ENCODE measurements around the gene FHIT.
"Not testable (repeated sequence)": the region's sequence is repeated elsewhere in the genome, so short reads cannot be mapped to it uniquely, and the experiment has no call there.

FHIT gene

DNA sequence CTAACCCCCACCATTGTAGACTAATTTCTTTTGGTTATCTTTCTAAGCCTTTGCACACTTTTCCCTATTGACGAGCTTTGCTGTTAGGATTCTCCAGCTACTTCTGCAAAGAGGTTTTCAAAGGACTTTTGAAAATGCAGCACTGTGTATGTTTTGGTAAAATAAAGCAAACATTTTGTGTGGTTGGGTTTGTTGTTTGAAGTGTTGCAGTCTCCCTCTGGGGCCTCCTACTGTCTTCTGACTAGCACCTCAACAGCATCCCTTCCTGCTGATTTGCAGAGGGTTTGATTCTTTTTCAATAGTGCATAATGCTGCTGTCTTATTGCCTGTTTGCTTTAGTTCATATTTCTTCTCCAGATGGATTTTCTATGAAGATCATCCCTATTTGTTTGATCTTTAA lies 1426.4 kb downstream of the FHIT start:
- no peak for DNase-seq

DNA sequence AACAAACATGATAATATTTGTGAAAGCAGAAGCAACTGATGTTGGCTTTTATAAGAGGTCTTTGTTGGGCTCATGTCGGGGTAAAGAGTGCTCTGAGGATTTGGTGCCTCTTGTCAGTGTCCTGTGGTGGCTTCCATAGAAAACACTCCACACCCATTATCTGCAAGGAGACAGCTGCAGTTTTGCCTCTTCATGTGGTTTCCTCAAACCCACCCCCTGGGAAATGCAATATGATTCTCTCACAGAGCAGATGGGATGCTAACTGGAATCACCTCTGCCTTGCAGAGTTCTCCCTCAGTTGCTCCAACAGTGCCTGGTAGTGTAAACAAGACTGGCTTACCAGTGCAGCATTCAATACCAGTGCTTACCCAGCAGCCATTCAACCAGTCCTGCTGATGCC lies 1430.0 kb downstream of the FHIT start:
- no peak for DNase-seq

GRCh38 chr3:59820352-59820934 lies 1430.8 kb downstream of the FHIT start:
- no peak for DNase-seq

DNA sequence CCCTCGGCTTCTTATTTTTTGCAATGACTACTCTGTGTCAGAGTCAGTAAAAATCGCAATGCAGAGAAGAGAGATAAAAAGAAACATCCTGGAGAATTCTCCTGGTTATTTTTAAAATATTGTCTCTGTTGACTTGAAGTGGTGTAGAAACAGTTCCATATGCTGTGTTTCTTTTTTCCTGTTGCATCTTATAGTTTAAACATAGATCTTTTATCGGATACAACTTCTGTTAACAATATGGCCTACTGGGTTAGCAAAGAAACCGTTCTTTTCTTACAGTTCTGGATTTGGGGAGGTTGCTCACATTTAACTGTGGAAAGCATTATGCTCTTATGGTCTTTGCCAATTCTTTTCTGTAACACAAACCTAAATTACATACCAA lies 1432.3 kb downstream of the FHIT start:
- no peak for DNase-seq

- no peak for DNase-seq
These were observed 1433.0 kb downstream of the FHIT start for GRCh38 chr3:59818033-59818918.

DNA sequence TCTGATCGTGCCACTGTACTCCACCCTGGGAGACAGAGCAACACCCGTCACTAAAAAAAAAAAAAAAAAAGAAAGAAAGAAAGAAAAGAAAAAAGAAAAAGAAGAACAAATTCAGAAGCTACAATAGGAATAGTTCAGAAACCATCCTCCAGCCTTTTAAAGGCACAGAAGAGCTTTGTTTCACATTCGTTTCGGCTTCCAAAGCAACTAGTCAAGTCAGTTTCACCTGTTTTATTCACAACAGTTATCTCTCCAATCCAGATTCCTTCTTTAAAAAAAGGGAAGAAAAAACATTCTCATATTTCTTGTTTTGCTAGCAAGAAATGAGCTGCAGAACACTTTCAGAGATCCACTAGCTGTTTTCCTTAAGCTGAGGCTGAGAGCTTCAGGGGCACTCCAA lies 1433.7 kb downstream of the FHIT start:
- DNase-seq, result no peak

GRCh38 chr3:59816312-59816711 lies 1434.9 kb downstream of the FHIT start:
- DNase-seq, result no peak

DNA sequence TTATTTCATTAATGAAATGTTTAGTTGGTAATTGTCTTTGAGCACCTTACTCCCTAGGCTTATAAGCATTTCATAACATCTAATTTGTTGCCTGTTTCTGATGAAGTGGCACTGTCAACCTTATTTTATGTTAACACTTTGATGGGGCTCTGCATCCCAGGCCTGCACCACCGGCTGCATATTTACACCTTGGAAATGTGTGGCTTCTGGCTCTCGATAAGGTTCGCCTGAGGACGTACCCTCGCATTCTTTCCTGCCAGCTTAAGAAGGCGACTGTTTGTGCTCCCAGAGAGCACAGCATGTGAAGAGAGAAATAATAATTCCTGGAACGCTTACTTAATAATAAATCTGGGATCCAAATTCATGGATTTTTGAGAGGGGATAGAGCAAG lies 1438.1 kb downstream of the FHIT start:
- DNase-seq, result no peak

DNA sequence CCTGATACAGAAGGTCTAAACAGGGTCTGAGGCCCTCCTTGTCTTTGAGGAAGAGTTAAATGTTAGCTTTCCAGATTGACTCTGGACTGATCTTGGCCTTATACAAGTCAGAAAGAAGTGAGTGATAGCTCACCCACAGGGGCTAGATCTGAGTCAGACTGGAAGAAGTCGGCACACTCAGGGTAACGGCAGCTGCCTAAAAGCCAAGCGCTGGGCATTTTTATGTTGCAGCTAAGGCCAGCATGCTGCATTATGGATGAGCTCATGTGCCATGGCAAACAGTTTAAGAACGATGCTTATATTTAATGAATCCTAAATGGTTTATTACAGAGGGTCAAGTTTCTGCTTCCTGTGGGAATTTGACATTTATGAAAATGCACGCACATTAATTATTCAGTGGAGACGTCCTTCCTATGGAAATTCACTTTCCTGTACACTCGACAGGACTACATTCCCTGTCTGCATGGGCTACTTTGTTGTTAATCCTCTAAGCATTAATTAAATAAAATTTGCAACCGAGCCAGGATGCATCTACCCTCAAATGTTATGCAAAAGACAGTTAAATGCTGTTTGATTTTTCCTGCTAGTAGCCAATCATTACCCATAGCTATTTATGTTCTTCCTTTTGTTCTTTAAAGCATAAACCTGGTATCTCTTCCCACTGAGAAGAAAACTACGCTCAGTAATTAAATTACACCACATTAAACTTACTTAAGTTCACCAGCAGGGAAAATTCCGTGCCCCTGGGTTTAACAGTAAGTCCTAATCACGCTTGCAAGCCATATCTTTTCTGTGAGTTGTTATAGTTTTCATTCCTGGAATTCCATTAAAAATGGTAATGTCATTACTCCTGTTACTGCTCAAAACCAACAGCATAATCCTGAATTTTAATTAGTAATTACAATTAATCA lies 1438.8 kb downstream of the FHIT start:
- no peak for DNase-seq

- DNase-seq, result no peak
These were observed 1440.1 kb downstream of the FHIT start for GRCh38 chr3:59811160-59811559.

GRCh38 chr3:59810606-59811005 lies 1440.6 kb downstream of the FHIT start:
- no peak for DNase-seq

GRCh38 chr3:59809710-59810444 lies 1441.4 kb downstream of the FHIT start:
- DNase-seq, result no peak

GRCh38 chr3:59809016-59809415 lies 1442.2 kb downstream of the FHIT start:
- DNase-seq, result no peak

- DNase-seq, result no peak
These were observed 1442.8 kb downstream of the FHIT start for GRCh38 chr3:59808446-59808845.

DNA sequence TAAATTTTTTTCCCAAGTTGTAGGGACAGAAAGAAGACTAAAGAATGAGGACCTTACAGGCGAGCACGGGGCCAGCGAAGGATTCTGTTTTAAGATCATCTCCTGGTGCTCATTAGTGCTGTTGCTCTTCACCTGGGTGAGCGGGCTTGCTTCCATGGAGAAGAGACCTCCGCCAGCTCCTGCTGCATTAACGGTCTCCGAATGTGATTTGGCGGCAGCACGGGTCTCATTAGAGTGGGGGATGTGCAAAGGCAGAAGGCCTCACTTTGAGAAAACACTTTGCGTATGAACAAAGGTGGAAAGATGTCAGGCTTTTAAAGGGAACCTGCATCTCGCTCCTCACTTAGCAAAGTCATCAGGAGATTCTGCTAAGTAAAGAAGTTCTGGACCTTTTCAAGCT lies 1448.0 kb downstream of the FHIT start:
- no peak for DNase-seq

- DNase-seq, result not testable (repeated sequence)
These were observed 1448.8 kb downstream of the FHIT start for GRCh38 chr3:59802453-59802852.

DNA sequence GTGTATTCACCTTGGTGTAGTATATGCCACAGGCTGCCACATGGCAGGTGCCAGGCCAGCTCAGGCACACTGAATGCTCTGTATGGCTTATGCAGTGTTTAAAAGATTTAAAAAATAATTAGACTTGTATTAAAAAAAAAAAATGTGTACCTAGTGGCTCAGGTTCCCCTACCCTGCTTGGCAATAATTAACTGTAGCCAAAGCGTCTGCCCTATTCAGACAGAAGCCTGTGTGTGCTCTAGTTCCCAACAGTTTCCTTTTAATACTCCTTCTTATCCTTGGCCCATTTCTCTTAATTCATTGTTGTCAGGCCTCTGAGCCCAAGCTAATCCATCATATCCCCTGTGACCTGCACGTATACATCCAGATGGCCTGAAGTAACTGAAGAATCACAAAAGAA lies 1449.2 kb downstream of the FHIT start:
- no peak for DNase-seq

DNA sequence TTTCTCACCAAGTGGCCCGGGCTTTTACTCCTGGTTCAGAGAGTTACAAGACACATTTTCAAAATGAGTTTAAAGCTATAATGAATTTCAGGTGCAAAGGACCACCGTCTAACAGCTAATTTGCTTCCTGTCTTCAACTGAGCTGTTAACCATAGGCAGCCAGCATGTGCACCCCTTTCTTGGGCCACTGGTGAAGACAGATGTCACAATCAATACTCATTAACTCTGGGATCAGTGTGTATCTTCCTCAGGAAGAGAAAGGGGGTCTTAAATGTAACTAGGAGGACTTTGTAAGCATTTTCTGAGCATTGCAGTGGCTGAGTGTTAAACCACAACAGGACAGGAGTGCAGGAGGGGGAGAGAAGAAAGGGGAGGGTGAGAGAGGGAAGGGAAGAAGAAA lies 1450.8 kb downstream of the FHIT start:
- DNase-seq, result no peak

- no peak for DNase-seq
These were observed 1452.7 kb downstream of the FHIT start for GRCh38 chr3:59798372-59799086.

GRCh38 chr3:59797533-59797932 lies 1453.7 kb downstream of the FHIT start:
- no peak for DNase-seq

DNA sequence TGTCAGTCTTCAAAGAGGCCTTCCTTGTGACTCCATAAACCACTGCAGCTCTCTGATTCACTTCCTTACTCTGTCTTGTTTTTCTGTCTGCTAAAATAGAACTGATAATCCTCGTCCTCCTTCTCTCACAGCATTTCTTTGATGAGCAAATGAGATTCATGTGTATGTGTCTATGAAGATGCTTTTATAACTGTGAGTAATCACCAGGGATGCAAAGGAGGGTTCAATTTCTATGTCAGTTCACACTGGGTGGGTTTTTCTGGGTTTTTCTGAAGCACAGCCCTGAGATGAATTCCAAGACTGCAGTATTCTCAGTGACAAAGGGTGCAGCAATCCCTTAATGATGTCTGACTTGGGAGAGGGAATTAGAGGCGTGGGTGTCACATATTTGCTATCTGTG lies 1454.8 kb downstream of the FHIT start:
- no peak for DNase-seq

- no peak for DNase-seq
These were observed 1455.5 kb downstream of the FHIT start for GRCh38 chr3:59795756-59796155.

Measured in NCI-H1048 (cell line).